H1 (cell line): Measurements from ENCODE around the gene ADAMTS15.

ENCODE experiments used
- CTCF ChIP-seq, 3 experiments: IDR thresholded peaks; 1 replicate in 2 of 3; 2 replicates in 1 of 3; pipeline versions ENCODE4 v1.5.1 to v1.6.1; 2011; ENCODE audit warnings: low read length in 3 of 3, mild to moderate bottlenecking in 3 of 3, inconsistent platforms in 2 of 3, low read depth in 1 of 3, moderate library complexity in 1 of 3; ENCODE audit not compliant: insufficient read depth in 1 of 3; ENCODE audit errors: control extremely low read depth in 1 of 3
- JUND ChIP-seq: IDR thresholded peaks from 2 replicates; pipeline ENCODE4 v1.6.1; 2011; ENCODE audit warnings: mild to moderate bottlenecking, improper control_type of control experiment, low read length
- NANOG ChIP-seq: IDR thresholded peaks from 2 replicates; pipeline ENCODE4 v1.6.1; 2011; ENCODE audit warnings: low read length, low read depth, mild to moderate bottlenecking, inconsistent platforms; ENCODE audit not compliant: insufficient read depth, poor library complexity, severe bottlenecking
- RNF2 ChIP-seq: fragments of 200-900, 300-1000 bp; sonication (generic); IDR thresholded peaks from 2 replicates; pipeline ENCODE4 v1.7.1; 2016; ENCODE audit warnings: borderline replicate concordance, low read depth, mild to moderate bottlenecking, antibody characterized with exemption, low read length; ENCODE audit not compliant: poor library complexity, severe bottlenecking; ENCODE audit errors: missing control alignments

- TF ChIP-seq NANOG (no peak), RNF2 (no peak), CTCF (IDR thresholded peaks at IDR 0.05; ENCODE audit: control extremely low read depth in 1 of 3, insufficient read depth in 1 of 3, low read depth in 1 of 3, low read length in 3 of 3) (no peak), JUND (no peak)
These were observed 74.7 kb downstream of the ADAMTS15 start for GRCh38 chr11:130523166-130523565.
